HG03064 (cell line): ENCODE measurements around the gene STARD7.

Source experiments
- ATAC-seq: cut with Tn5 transposase; IDR thresholded peaks from one replicate; pipeline ENCODE4 v1.9.1; 2021; ENCODE audit warnings: low read depth; ENCODE audit not compliant: unreplicated experiment

STARD7 gene

GRCh38 chr2:96138179-96139145 lies 70.2 kb downstream of the STARD7 start, which contains the start of gene ASTL:
Gene ASTL (minus strand): TSS chr2:96138502. CDS start chr2:96138436, 66 bp downstream.
- no peak for ATAC-seq

- no peak for ATAC-seq
These were observed 71.1 kb downstream of the STARD7 start for GRCh38 chr2:96137321-96138178.

GRCh38 chr2:96136129-96136720 lies 72.4 kb downstream of the STARD7 start:
- ATAC-seq: no peak

- ATAC-seq: no peak
These were observed 73.0 kb downstream of the STARD7 start for GRCh38 chr2:96135621-96136020.

GRCh38 chr2:96135171-96135570 lies 73.5 kb downstream of the STARD7 start:
- ATAC-seq: no peak
